NOMO-1 (cell line): Measurements from ENCODE around the gene NCEH1.
"Not testable (repeated sequence)": the region's sequence is repeated elsewhere in the genome, so short reads cannot be mapped to it uniquely, and the experiment has no call there.

Source experiments
- DNase-seq, 2 experiments: peaks; one replicate each; lab custom pipeline; 2025; ENCODE audit not compliant: unreplicated experiment in 2 of 2; lab: John Stamatoyannopoulos, UW

NCEH1 gene

DNA sequence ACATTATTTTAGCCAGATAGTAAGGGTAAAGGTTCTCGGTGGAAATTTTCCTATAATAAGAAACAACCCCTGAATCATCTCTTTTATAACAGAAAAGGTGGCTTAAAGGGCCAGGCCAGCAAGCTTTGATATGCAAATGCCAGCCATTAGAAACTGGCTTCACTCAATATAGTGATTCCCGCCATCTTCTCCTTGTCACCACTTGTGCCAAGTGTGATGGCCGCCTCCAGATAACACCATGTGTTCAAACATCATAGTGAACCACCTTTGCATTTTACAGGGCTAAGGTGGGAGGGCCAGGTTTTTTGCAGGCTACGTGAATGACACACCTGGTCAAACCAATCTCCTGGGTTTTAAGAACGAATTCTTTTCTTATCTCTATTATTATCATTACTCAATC is 31.3 kb downstream of the NCEH1 start:
- no peak for DNase-seq

DNA sequence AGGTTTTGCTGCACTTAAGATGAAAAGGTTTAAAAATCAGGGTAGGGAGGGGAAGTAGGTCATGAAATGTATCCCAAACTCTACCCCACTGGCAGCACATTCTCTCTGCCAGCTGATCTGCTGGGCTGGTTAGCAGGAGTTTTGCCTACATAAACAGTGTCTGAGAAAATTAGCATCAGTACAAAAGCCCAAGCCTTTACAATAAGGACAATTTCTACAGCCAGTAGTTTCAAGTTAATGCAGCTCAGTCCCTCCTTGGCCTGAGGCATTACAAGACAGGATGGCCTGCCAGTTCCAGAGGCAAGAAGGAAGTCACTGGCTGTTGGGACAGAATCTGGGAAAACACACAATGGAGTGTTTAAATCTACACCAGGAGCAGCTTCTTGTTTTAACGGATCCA is 32.8 kb downstream of the NCEH1 start:
- DNase-seq = no peak

DNA sequence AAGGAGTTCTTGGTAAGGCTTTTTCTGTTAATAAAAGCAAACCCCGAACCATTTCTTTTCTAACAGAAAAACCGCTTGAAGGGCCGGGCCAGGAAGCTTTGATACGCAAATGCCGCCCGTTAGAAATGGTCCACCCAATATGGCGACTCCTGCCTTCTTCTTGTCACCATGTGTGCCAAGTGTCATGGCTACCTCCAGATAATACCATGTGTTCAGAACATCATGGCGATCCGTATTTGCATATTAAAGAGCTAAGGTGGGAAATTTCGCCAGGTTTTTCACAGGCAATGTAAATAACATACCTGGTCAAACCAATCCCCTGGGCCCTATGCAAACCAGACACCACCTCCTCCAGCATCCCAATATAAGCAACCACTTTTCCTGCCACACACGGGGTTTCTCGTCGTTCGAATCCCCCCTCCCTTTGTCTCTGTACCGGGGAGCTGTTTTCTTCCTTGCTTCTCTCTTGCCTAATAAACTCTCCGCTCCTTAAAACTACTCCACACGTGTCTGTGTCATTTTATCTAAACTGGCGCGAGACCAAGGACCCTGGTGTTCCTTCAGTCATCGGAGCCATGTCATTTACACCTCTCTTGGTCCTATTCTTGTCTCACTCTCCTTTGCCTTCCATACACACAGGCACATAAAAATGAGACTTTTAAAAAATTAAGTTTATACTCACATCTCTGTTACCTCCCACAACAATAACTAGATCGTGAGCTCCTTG is 34.5 kb downstream of the NCEH1 start:
- no peak for DNase-seq

DNA sequence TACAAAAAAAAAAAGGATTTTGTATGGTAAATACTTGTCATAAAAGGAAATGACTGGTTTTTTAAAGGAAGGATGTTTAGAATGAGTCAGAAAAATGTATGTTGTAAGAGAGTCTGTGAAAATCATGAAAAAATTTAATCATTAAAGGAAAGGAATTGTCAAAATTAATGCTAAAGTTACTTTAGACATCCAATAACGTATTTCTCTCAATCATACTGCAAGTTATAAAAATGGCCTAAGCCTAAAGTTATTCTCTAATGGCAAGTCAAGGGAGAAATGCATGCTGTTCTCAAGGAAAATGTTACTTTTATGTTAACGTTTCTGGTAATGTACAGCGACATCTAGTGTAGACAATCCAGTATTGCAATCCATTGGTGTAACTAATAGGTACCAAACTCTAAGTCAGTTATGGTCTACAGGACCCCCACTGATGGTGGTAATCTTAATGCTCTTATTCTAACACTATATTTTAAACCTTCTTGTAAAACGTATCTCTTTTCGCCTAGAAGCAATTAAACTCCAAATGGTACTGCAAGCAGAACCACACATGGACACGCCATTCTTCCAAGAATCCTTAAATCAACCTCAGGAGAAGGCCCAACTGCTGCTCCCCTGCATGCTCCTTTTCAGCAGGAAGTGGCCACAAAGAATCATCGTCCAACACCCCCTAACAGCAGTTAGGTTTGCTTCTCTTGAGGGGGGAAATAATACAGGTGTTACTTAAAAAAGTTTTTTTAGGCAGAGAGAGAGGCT is 35.2 kb downstream of the NCEH1 start:
- DNase-seq = peak in 1 of 2 experiments; percentile 87

DNA sequence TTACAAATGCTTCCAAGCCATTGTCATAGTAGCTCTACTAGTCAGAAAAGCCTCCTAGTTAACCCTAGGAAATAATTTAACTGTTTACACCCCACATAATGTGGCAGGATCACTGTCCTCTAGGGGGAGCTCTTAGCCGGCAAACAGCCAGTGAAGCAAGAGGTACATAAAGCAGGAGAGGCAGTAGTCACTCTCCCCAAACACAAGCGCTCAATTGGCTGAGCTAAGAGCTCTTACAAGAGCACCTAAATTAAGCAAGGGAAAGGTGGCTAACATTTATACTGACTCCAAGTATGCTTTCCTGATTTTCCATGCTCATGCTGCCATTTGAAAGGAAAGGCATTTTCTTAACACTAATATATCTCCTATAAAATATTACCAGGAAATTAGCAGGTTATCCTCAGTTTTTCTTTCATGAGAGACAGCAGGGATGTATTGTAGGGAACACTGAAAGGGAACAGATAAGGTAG is 37.6 kb downstream of the NCEH1 start:
- DNase-seq = peak; percentile 85 to 90

DNA sequence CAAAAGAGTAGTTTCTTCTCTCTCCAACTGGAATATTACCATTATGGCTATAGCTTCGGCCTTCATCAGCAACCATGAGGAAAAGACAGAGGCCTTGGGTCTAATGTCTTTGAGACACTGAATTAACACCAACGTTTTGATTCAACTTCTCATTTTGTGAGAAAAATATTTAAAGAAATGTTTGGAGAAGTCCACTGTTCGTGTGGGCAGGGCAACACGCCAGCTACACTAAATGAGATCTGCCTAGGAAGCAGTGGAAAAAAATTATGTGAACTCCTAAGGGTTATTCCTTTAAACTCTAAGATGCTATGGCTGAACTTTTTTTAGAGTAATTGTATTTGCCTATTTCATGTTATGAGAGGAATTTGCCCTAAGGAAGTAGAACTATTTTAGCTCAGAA is 41.8 kb downstream of the NCEH1 start:
- DNase-seq = no peak

DNA sequence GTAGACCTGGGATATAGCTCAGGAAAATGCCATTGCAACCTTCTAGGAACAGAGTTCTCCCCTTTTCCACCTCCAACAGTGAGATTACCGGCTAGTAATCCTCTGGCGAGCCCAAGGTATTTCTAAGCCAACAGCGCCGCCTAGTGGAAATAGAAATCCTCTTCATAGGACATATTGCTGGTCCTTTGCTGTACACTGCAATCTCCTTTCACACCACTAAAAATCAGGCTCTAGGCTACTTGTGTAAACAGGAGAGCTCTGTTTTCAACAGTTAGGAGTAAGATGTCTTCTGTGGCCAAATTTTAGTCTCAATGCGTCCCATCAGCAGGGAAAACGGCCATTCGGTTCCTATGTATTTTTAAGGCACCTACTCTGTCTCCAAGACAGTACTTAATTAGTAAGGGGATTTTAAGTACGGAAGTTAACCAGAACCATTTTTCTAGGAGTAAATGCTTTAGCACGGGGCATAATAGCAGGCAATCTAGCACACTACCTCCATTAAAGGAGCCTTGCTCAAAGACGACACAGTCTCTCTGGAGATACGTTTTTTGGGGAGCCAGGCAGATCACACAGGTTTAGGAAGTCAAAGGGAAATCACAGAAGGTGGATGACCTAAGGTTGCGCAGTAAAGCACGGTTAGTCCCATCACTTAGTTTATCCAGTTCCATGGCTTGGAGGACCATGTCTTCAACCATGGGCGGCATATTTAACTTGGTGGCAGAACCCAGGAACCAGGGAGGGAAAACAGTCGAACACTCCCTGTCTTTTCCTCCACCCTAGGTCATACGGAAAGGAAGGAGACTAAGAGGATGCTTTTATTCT is 43.8 kb downstream of the NCEH1 start:
- DNase-seq = peak; percentile 82 to 88

DNA sequence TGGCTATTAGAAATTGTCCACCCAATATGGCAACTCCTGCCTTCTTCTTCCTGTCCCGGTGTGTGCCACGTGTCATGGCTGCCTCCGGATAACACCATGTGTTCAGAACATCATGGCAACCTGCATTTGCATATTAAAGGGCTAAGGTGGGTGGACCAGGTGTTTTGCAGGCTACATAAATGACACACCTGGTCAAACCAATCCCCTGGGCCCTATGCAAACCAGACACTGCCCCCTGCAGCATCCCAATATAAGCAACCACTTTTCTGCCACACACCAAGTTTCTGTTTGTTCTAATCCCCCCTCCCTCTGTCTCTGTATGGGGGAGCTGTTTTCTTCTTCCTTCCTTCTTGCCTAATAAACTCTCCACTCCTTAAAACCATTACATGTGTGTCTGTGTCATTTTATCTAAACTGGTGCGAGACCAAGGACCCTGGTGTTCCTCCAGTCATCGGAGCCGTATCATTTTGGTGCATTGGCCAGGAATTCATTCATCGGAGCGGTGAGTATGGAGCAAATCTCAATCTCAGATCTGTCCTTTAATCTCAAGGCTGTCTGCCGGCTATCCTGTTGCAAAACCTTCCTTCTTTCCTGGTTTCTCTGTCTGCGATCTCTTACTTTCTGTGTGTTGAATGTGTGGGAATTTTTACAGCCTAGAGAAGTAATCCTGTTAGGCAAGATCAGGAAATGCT is 44.5 kb downstream of the NCEH1 start:
- peak in 1 of 2 experiments; percentile 45 for DNase-seq

DNA sequence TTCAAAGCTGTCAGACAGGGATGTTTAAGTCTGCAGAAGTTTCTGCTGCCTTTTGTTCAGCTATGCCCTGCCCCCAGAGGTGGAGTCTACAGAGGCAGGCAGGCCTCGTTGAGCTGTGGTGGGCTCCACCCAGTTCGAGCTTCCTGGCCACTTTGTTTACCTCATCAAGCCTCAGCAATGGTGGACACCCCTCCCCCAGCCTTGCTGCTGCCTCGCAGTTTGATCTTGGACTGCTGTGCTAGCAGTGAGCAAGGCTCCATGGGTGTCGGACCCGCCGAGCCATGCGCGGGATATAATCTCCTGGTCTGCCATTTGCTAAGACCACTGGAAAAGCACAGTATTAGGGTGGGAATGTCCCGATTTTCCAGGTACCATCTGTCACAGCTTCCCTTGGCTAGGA is 45.4 kb downstream of the NCEH1 start:
- not testable (repeated sequence) for DNase-seq

DNA sequence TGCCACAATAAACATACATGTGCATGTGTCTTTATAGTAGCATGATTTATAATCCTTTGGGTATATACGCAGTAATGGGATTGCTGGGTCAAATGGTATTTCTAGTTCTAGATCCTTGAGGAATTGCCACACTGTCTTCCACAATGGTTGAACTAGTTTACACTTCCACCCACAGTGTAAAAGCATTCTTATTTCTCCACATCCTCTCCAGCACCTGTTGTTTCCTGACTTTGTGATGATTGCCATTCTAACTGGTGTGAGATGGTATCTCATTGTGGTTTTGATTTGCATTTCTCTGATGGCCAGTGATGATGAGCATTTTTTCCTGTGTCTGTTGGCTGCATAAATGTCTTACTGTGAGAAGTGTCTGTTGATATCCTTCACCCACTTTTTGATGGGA is 50.4 kb downstream of the NCEH1 start:
- not testable (repeated sequence) for DNase-seq

DNA sequence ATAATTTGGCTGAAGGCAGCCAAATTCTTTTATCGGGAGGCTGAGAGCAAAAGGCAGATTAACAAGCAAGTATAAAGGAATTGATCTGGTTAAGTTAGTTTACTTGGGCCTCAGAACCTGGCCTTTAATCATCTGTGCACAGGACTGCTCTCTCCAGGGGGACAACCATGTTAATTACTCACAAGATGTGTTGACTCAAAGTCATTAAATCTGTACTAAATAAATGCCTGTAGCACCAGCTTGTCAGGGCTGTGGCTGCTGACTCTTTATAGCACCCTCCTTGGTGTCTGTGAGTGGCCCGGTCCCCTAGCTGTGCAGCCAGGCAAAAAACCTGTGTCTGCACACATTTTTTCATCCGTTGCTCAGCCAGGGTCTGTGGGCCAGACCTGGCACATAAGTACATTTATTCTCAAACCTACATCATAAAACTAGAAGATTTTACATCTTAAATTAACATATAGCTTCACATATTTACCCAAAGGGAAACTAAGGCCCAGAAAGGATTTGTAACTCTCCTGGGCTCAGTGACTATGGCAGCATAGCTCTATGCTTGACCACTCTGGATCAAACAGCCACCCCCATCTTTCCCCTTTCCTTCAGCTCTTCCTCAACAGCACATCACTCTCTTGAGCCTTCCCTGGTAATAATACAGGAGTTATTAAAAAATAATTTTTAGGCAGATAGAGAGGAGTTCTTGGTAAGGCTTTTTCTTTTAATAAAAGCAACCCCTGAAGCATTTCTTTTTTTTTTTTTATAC is 51.4 kb downstream of the NCEH1 start:
- DNase-seq = no peak

DNA sequence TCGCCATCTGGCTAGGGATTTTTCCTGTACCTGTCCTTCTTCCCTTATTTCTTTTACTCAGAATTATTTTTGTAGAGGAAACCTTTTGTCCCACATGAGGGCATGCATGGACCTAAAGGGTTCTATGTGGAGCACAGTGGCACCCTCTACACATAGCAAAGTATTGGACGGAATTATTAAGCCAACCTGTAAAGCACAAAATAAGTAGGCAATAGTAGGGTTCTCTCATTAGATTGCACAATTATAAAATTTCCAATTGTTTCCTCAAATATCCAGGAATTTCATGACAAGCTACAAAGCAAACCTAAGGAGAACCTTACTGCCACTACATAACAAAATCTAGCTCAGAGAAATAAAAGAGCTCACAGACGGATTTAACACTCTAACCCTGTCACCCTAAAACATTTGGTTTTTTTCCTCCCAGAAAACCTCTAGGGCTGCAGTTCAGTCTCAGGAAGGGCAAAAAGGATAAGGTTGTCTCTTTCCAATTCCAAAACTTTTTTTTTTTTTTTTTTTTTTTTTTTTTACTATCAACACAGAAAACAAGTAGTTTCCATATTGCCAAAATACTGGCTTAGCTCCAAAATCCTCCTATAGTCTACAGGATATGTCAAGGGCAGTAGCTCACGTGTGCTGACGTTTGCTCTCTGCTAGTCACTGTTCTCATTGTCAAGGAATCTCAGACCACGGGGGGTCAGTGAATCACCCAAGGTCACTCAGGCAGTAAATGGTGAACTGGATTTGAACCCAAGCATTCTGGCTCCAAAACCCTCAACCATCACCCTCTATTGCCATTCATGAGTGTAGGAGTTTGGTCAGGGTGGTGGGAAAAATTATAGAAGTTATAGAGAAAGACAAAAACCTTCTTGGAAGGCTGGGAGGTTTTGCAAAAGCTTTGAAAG is 52.3 kb downstream of the NCEH1 start:
- no peak for DNase-seq

DNA sequence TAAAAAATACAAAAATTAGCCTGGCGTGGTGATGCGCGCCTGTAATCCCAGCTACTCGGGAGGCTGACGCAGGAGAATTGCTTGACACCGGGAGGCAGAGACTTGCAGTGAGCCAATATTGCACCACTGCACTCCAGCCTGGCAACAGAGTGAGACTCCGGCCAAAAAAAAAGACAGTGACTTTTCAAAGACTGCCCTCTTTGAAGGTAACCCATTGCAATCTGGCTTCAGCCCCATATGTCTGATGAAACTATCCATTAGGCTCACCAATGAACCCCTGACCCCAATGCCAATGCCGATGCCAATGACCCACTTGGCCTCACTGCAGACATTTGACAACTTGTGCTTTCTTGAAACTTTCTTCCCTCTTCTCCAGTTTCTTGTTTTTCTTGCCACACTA is 54.3 kb downstream of the NCEH1 start:
- no peak for DNase-seq

DNA sequence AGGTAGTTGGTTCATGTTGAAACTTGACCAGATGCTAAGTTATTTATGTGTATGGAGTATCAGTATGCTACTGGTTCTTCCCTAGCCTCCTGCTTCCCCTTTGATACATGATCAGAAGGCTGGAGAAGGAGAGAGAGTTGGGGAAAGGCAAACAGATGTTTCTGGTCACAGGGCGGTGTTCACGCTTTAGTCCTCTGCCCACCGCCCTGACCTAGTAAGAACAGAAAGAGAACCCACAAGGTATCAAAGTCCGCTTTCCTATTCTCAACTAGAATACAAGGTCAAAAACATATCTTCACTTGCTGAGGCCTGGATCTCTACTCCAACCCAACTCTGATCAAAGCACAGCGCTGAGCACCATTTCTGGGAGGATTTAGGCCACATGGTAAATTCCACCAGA is 55.5 kb downstream of the NCEH1 start:
- DNase-seq = no peak

DNA sequence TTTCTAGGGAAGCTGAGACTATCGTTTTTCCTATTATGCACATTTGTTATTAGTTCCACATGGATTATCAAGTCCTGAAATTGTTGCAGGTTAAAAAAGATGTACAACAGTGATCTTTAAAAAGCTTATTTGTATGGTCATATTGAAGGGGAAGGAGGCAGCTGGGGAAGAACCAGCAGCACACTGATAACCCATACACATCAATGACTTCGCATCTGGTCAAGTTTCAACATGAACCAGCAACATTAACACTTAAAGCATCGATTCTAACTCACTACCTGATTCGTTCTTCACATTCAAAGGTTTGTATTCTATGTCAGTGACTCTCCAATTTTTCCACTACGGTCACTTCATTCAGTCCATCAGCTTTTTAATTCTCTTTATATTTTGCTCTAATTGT is 56.4 kb downstream of the NCEH1 start:
- DNase-seq = no peak

DNA sequence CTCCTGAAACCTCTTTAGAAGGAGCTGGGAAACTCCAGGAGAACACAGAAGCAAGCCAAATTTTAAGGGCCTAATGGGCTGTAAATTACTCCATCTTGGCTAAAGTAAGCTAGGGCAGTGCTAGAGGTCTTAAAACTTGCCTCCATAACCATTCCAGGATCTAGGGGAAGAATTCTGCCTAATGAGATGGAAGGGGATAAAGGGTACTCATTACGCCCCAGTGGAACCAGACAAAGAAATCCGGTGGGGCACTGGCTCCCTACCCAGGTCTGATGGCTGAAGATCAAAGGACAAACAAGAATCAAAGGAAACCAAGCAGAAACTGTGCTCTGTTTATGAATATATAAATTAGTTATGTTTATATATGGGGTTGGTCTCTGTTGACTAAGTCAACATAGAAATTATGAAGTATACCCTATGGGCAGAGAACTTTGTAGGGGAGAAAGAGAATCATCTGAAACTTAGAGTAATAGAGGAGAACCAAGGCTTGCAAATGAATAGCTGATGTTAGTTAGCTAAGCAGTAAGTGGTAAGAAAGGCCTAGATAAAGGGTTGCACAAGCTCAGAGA is 57.8 kb downstream of the NCEH1 start:
- DNase-seq = peak in 1 of 2 experiments; percentile 7

DNA sequence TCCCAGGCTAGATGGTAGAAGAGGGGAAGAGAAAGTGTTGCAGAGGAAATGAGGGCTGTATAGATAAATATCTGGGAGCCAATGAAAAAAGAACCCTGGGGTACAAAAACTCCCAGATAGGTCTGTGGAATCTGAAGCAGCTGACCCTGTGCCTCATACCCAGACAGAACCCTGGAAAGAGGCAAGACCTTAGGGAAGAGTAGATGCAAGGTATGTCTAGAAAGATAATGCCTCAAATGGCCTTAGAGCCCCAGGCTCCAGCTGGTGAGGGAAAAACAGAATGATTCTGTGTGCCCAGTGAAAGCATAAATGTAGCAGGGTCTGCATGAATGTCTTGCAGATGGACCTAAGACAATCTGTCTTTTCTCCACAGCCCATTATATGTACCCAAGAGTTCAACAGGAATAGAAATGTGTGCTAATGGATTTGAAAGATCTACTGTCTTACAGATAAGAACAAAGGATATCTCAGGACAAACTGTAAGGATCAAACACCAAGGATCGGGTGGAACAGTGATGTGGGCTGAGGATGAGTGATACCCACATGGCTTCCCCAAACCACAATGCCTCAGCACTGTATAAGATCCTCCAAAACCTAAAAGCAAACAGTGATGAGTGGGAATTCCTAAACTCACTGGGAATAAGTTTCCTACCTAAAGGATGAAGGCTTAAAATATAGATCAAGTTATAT is 58.8 kb downstream of the NCEH1 start:
- no peak for DNase-seq

DNA sequence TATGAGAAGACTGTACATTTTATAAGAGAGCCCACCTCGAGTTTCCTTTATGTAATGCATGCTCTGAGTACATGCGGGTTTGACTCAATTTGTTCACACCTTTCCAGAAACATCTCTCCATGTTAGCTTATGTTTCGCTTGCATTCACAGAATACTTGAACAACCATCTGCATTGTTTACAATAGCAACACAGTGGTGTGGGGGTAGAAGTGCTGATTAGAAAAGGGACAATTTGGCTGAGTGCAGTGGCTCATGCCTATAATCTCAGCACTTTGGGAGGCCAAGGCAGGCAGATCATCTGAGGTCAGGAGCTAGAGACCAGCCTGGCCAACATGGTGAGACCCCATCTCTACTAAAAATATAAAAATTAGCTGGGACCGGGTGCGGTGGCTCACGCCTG is 60.9 kb downstream of the NCEH1 start:
- DNase-seq = no peak
